ENCODE measurements around the gene SDS.

The SDS gene

DNA sequence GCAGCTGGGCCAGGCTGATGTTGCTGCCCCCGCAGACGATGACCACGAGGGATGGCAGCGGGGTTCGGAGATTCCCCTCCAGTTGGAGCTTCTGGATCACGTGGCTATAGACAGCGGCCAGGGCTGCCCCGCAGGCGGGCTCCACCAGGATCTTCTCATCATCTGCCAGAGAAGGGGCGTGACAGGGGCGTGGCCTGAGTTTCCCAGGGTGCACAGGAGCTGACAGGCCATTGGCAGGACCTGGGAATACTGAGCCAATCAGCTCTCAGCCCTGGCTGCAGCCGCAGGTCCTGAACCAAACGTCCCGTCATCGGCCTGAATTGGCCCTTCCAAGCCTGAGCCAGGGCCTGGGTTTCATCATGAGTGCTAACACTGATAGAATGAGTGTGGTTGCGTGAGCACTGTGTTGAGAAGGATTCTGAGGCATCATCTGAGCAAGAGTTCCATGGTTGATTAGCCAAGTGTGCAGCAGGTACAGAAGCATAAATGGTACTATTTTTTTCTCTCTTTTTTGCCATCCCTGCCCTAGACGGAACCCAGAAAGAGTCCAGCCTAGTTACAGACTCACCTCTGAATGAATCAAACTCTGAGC, 10.6 kb downstream of the SDS start:
- Histone ChIP-seq H3K9me3 (ENCODE audit: control insufficient read depth, low read length) (no peaks in the 10 kb centered on the region), H3K9ac (ENCODE audit: low read length) (no peak overlapping the region)

DNA sequence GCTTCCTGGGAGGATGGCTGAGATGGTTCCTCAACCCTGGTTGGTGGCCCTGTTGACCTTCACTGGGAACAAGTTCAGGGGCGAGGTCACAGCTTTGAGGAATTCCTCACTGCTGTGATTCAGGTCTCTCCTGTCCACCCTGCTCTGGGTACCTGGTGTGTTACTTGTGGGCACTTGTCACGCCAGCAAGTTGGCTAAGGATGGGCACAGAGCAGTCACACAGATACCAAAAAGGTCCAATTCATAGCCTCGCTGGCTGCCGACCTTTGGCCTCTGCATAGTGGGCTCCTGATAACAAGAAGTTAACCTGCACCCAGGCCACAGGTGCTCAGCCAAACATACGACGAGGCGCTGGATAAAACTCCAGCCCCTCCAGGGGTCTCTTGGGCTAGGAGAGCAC, 11.2 kb downstream of the SDS start:
- H3K9ac ChIP-seq (ENCODE audit: low read length) = no peak overlapping the region
- H3K9me3 ChIP-seq (ENCODE audit: control insufficient read depth, low read length) = no peaks in the 10 kb centered on the region
- no peaks in the 10 kb centered on the region for H3K36me3 ChIP-seq (ENCODE audit: control insufficient read depth, insufficient read depth, low read length)
- peaks cover 2% of the 10 kb centered on the region for H3K27me3 ChIP-seq (ENCODE audit: control insufficient read depth, insufficient read depth, low read length)
- H3K4me3 ChIP-seq (ENCODE audit: low read length) = no peak overlapping the region
- no peaks in the 10 kb centered on the region for H3K4me1 ChIP-seq (ENCODE audit: control insufficient read depth, insufficient read depth, low read length)

More for the DNA sequence above, 10.6 kb downstream of the SDS start:
- H3K36me3 ChIP-seq (ENCODE audit: control insufficient read depth, insufficient read depth, low read length) = no peaks in the 10 kb centered on the region
- no peak overlapping the region for H3K4me3 ChIP-seq (ENCODE audit: low read length)
- H3K27me3 ChIP-seq (ENCODE audit: control insufficient read depth, insufficient read depth, low read length) = peaks cover 2% of the 10 kb centered on the region
- H3K4me1 ChIP-seq (ENCODE audit: control insufficient read depth, insufficient read depth, low read length) = no peaks in the 10 kb centered on the region

DNA sequence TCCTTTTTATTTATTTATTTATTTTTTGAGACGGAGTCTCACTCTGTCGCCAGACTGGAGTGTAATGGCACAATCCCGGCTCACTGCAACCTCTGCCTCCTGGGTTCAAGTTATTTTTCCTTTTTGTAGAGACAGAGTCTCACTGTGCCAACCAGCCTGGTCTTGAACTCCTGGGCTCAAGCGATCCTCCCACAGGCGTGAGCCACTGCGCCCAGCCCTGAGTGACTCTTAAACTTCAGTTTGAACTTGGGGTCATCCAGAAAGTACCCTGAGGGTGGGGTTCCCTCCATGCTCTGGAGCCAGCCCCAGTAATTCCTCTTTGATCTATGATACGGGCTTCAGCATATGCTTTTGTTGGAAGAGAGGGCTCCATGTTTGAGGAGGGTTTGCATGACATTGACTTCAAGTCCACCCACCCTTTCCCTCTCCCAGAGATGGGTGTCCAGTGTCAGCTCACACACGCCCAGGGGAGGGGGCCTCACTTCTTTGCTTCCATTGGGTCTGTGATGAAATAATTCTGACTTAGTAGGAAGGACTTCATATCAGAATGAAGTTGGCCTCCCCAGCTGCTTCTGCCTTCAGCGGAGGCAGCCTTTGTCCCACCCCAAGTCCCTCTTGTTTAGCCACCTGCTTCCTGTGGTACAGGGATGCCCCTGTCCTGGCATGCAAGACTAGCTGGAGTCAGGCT, 11.9 kb downstream of the SDS start:
- Histone ChIP-seq H3K4me1 (ENCODE audit: control insufficient read depth, insufficient read depth, low read length) (no peaks in the 10 kb centered on the region), H3K27me3 (ENCODE audit: control insufficient read depth, insufficient read depth, low read length) (no peaks in the 10 kb centered on the region), H3K36me3 (ENCODE audit: control insufficient read depth, insufficient read depth, low read length) (no peaks in the 10 kb centered on the region), H3K9ac (ENCODE audit: low read length) (no peak overlapping the region), H3K4me3 (ENCODE audit: low read length) (no peak overlapping the region), H3K9me3 (ENCODE audit: control insufficient read depth, low read length) (no peaks in the 10 kb centered on the region)

DNA sequence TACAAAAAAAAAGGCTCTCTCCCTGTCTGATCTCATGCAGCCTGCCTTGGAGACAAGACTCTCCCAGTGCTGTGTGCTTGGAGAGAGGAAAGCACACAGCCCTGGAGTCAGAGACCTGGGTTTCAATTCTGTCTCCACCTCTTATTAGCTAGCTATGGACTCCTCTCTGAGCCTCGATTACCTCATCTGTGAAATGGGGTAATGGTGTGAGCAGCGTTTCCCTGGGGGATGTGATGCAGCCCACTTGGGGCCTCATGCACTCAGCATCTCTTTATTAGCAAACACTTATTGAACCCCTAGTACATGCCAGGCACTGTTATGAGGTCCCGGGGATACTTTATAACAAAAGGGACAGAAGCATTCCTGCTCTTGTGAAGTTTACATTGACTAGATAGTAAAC, 12.5 kb downstream of the SDS start:
- no peaks in the 10 kb centered on the region for H3K9me3 ChIP-seq (ENCODE audit: control insufficient read depth, low read length)
- no peaks in the 10 kb centered on the region for H3K36me3 ChIP-seq (ENCODE audit: control insufficient read depth, insufficient read depth, low read length)

DNA sequence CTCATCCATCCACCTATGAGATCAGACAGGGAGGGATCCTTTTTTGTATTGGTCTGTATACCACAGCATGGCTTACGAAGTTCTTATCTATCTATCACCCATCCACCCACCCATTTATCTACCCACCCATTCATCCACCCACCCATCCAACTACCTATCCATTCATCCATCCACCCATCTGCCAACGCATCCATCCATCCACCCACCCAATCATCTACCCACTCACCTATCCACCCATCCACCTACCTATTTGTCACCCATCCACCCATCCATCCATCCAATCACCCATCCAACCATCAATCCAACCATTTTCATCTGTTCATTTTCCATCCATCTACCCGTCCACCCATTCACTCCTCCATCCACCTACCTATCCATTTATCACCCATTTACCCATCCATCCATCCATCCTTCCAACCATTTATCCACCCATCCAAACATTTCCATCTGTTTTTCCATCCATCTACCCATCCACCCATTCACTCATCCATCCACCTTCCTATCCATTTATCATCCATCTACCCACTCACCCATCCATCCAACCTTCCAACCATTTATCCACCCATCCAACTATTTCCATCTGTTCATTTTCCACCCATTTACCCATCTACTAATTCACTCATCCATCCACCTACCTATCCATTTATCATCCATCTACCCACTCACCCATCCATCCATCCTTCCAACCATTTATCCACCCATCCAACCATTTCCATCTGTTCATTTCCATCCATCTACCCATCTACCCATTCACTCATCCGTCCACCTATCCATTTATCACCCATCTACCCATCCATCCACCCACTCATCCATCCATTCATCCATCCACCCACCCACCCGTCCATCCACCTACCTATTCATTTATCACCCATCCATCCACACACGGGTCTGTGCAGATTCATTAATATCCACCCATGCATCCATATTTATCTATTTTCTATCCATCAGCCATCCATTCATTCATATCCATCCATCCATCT, 13.3 kb downstream of the SDS start:
- Histone ChIP-seq H3K4me3 (ENCODE audit: low read length) (no peak overlapping the region), H3K9me3 (ENCODE audit: control insufficient read depth, low read length) (no peaks in the 10 kb centered on the region), H3K4me1 (ENCODE audit: control insufficient read depth, insufficient read depth, low read length) (no peaks in the 10 kb centered on the region), H3K36me3 (ENCODE audit: control insufficient read depth, insufficient read depth, low read length) (no peaks in the 10 kb centered on the region), H3K27me3 (ENCODE audit: control insufficient read depth, insufficient read depth, low read length) (no peaks in the 10 kb centered on the region), H3K9ac (ENCODE audit: low read length) (no peak overlapping the region)

More for the DNA sequence above, 12.5 kb downstream of the SDS start:
- no peaks in the 10 kb centered on the region for H3K27me3 ChIP-seq (ENCODE audit: control insufficient read depth, insufficient read depth, low read length)
- no peak overlapping the region for H3K4me3 ChIP-seq (ENCODE audit: low read length)
- H3K9ac ChIP-seq (ENCODE audit: low read length) = no peak overlapping the region
- H3K4me1 ChIP-seq (ENCODE audit: control insufficient read depth, insufficient read depth, low read length) = no peaks in the 10 kb centered on the region

DNA sequence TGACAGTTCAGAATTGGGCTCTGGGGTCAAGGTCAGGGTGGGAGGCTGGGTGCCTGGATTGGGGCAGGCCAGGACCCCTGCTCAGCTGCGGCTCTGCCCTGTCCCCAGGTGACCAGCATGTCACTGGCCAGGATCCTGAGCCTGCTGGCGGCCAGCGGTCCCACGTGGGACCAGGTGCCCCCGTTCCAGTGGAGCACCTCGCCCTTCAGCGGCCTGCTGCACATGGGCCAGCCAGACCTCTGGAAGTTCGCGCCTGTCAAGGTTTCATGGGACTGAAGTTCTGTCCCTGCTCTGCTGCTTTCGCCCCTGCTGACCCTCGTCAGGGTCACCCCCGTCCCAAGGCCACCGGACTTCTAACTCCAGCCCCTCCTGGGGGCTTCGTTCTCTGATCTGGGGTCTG, 15.3 kb downstream of the SDS start:
- H3K36me3 ChIP-seq (ENCODE audit: control insufficient read depth, insufficient read depth, low read length) = no peaks in the 10 kb centered on the region
- H3K27me3 ChIP-seq (ENCODE audit: control insufficient read depth, insufficient read depth, low read length) = no peaks in the 10 kb centered on the region
- no peak overlapping the region for H3K4me3 ChIP-seq (ENCODE audit: low read length)
- H3K4me1 ChIP-seq (ENCODE audit: control insufficient read depth, insufficient read depth, low read length) = no peaks in the 10 kb centered on the region
- H3K9me3 ChIP-seq (ENCODE audit: control insufficient read depth, low read length) = no peaks in the 10 kb centered on the region
- H3K9ac ChIP-seq (ENCODE audit: low read length) = no peak overlapping the region

DNA sequence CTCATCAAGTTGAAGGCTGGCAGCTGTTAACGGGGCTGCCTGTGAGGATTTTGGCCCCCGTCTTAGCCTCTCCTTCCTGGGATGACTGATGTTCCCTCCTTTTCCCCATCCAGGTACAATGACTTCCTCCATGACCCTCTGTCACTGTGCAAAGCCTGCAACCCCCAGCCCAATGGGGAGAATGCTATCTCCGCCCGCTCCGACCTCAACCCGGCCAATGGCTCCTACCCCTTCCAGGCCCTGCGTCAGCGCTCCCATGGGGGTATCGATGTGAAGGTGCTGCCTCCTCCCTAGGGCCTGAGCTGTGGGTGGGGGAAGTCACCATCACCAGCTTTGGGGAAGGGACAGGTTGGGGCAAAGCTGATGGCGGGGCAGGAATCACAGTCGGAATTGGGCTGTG, 16.1 kb downstream of the SDS start:
- Histone ChIP-seq H3K4me1 (ENCODE audit: control insufficient read depth, insufficient read depth, low read length) (no peaks in the 10 kb centered on the region), H3K27me3 (ENCODE audit: control insufficient read depth, insufficient read depth, low read length) (no peaks in the 10 kb centered on the region), H3K9me3 (ENCODE audit: control insufficient read depth, low read length) (no peaks in the 10 kb centered on the region), H3K9ac (ENCODE audit: low read length) (no peak overlapping the region), H3K4me3 (ENCODE audit: low read length) (no peak overlapping the region), H3K36me3 (ENCODE audit: control insufficient read depth, insufficient read depth, low read length) (no peaks in the 10 kb centered on the region)

DNA sequence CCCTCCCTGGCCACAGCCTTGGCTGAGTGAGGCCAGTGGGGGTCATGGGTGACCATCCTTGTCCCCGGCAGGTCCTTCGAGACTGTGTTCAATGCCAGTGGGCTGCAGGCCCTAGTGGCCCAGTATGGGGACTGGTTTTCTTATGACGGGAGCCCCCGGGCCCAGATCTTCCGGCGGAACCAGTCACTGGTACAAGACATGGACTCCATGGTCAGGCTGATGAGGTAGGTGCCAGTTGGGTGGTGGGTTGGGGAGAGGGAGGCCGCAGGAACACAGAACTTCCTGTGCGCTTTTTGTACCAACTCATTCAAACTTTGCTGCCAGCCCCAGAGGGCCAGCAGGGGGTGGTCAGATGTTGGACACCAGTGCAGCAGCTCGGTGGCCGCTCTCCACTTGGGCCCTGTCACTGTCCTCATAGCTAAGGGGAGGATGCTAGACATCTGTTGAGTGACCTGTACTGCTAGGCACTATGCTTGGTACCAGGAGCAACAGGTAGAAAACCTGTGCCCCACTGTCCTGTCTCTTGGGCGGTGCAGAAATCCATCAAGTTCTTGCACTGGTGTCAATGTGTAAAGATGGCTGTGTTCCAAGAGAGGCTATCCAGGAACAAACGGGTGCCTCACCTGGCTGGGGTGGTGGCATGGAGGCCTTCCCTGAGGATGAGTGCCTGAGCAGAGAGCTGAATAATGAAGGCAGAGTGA, 16.7 kb downstream of the SDS start:
- Histone ChIP-seq H3K4me3 (ENCODE audit: low read length) (no peak overlapping the region), H3K9ac (ENCODE audit: low read length) (no peak overlapping the region), H3K9me3 (ENCODE audit: control insufficient read depth, low read length) (no peaks in the 10 kb centered on the region), H3K27me3 (ENCODE audit: control insufficient read depth, insufficient read depth, low read length) (no peaks in the 10 kb centered on the region), H3K4me1 (ENCODE audit: control insufficient read depth, insufficient read depth, low read length) (no peaks in the 10 kb centered on the region), H3K36me3 (ENCODE audit: control insufficient read depth, insufficient read depth, low read length) (no peaks in the 10 kb centered on the region)

DNA sequence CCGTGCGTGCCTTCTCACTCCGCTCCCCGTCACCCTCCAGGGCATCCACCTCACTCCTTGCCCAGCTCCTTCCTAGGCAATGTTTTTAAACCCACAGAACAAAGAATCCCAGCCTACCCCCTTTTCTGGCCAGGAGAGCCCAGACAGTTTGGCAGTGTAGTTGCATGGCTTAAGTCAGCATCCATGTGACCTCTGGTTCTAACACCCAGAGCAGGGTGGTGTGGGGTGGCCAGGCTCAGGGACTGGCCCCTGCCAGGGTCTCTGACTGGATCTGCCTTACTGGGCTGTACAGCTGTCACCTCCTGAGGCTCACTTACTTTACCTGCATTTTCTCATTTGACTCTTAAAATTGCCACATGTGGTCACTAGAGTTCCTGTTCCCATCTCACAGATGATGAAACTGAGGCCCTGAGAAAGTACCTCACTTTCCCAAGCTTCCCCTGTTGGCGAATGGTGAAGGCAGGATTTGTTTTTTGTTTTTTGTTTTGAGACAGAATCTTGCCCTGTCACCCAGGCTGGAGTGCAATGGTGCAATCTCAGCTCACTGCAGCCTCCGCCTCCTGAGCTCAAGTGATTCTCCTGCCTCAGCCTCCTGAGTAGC, 18.3 kb downstream of the SDS start:
- no peaks in the 10 kb centered on the region for H3K9me3 ChIP-seq (ENCODE audit: control insufficient read depth, low read length)
- H3K9ac ChIP-seq (ENCODE audit: low read length) = no peak overlapping the region
- H3K36me3 ChIP-seq (ENCODE audit: control insufficient read depth, insufficient read depth, low read length) = no peaks in the 10 kb centered on the region

DNA sequence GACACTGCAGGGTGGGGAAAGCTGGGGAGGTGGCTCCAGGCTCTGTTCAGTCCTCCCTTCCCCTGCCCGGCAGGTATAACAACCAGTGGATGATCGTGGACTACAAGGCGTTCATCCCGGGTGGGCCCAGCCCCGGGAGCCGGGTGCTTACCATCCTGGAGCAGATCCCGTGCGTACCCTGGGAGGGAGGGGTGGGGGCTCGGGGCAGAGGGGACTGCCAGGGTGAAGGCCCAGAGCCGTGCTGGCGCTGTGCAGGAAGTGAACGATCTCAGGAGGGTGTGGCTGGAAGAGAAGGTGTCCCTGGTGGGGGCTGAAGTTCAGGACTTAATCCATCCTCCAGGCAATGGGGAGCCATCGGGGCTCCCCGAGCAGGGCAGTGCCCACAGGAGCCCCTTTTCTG, 18.9 kb downstream of the SDS start:
- no peaks in the 10 kb centered on the region for H3K27me3 ChIP-seq (ENCODE audit: control insufficient read depth, insufficient read depth, low read length)
- H3K4me3 ChIP-seq (ENCODE audit: low read length) = no peak overlapping the region
- no peaks in the 10 kb centered on the region for H3K9me3 ChIP-seq (ENCODE audit: control insufficient read depth, low read length)
- H3K9ac ChIP-seq (ENCODE audit: low read length) = no peak overlapping the region
- no peaks in the 10 kb centered on the region for H3K4me1 ChIP-seq (ENCODE audit: control insufficient read depth, insufficient read depth, low read length)
- H3K36me3 ChIP-seq (ENCODE audit: control insufficient read depth, insufficient read depth, low read length) = no peaks in the 10 kb centered on the region

More for the DNA sequence above, 18.3 kb downstream of the SDS start:
- Histone ChIP-seq H3K4me1 (ENCODE audit: control insufficient read depth, insufficient read depth, low read length) (no peaks in the 10 kb centered on the region), H3K27me3 (ENCODE audit: control insufficient read depth, insufficient read depth, low read length) (no peaks in the 10 kb centered on the region), H3K4me3 (ENCODE audit: low read length) (no peak overlapping the region)

DNA sequence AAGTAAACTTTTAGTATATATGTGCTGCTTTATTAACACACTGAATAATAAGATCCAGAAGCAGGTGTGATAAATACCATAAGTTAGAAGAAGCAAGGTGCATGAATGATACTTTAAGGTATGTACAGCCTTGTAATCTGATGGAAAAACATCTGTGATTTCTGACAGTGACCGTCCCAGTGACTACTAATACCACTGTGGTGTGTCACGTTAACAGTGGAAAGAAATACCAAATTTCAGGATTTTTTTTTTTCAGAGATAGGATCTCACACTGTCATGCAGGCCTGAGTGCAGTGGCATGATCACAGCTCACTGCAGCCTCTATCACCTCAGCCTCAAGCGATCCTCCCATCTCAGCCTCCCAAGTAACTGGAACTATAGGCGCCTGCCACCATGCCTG, 21.5 kb downstream of the SDS start:
- H3K4me3 ChIP-seq (ENCODE audit: low read length) = no peak overlapping the region
- no peaks in the 10 kb centered on the region for H3K36me3 ChIP-seq (ENCODE audit: control insufficient read depth, insufficient read depth, low read length)
- H3K4me1 ChIP-seq (ENCODE audit: control insufficient read depth, insufficient read depth, low read length) = no peaks in the 10 kb centered on the region
- H3K9ac ChIP-seq (ENCODE audit: low read length) = no peak overlapping the region
- H3K9me3 ChIP-seq (ENCODE audit: control insufficient read depth, low read length) = no peaks in the 10 kb centered on the region
- H3K27me3 ChIP-seq (ENCODE audit: control insufficient read depth, insufficient read depth, low read length) = no peaks in the 10 kb centered on the region

All from mucosa of stomach (tissue), 1 donor.